HG03060 (cell line): Measurements from ENCODE around the gene PILRB.
A peak's percentile ranks its signal among the peaks of the same experiment; 100 is the strongest.
"Not testable (repeated sequence)": the region's sequence is repeated elsewhere in the genome, so short reads cannot be mapped to it uniquely, and the experiment has no call there.

ENCODE experiments used
- ATAC-seq: cut with Tn5 transposase; IDR thresholded peaks from one replicate; pipeline ENCODE4 v1.9.1; 2021; ENCODE audit warnings: low read depth, moderate number of reproducible peaks; ENCODE audit not compliant: unreplicated experiment

PILRB gene

DNA sequence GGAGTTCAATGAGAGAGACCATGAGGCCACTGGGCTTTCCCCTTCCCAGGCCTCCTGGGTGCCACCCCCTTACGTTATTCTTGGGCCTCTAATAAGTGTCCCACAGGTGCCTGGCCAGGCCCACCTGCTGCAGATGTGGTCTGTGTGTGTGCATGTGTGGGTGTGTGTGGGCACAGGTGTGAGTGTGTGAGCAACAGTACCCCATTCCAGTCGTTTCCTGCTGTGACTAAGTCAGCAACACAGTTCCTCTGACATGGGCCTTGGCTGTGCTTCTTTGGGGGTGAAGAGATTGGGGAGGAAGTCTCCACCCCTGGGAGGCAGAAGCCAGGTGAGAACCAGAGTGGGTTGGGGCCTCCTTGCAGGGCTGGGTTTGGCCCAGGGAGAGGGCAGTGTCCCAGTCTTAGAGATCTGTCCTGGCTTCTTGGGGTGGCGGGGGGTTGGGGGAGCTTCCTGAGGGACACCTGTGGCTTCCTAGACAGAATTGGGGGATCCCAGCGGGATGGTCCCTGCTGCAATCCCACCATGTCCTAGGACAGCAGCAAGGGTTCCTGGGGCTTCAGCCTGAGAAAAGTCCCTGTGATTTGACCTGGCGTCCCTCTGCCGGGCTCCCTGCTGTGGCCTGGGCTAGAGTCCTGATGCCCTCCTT lies 4.1 kb upstream of the PILRB start:
- no peak for ATAC-seq

DNA sequence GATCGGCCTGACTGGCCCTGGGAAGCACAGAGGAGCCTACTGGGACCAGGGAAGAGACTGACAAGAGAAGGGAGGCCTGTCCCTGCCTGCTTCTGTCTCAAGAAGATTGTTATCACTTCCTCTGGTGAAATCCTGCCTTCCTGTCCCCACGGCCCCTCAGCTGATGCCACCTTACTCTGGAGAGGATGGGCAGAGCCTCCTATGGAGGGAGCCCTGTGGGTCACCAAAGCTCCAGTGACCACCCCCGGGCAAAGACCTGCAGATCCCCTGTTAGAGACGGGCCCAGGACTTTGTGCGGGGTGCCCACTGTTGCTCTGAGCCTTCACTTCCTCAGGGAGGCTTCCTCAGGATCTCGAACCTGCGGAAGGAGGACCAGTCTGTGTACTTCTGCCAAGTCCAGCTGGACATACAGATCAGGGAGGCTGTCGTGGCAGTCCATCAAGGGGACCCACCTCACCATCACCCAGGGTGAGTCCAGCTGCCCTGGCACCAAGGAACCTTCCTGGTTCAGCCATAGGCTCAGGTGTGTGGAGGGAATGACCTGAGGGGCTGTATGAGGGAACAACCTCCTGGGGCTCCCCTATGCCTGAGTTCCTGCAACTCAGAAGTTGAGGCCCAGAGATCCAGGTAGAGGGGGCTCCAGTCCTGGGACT lies 1.4 kb upstream of the PILRB start:
- ATAC-seq: no peak

DNA sequence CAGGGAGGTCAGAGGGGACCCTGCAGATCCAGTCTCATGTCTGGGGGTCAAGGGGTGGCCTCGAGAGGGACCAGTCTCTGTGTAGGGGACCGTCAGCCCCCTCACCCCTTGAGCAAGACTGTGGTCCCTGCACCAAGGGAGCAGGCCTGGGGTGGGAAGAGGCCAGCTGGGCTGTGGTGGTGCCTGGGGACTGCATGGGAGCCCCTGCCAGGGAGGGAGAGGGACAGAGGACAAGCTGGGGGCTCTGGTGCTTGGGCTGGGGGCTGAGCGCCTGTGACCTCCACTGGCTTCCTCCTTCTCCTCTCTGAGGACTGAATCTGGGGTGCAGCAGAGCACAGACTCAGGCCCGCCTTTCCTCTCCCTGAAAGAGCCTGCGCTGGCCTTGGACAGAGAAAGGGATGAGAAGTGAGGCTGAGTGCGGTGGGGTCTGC lies 771 bp upstream of the PILRB start:
- no peak for ATAC-seq

DNA sequence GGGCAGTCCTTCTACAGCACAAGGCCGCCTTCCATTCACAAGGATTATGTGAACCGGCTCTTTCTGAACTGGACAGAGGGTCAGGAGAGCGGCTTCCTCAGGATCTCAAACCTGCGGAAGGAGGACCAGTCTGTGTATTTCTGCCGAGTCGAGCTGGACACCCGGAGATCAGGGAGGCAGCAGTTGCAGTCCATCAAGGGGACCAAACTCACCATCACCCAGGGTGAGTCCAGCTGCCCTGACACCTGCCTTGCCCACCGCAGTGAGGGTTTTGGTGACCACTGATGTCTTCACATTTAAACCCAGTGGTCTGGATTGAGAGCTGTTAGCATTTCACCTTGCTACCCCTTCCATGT lies 918 bp downstream of the PILRB start:
- no peak for ATAC-seq

DNA sequence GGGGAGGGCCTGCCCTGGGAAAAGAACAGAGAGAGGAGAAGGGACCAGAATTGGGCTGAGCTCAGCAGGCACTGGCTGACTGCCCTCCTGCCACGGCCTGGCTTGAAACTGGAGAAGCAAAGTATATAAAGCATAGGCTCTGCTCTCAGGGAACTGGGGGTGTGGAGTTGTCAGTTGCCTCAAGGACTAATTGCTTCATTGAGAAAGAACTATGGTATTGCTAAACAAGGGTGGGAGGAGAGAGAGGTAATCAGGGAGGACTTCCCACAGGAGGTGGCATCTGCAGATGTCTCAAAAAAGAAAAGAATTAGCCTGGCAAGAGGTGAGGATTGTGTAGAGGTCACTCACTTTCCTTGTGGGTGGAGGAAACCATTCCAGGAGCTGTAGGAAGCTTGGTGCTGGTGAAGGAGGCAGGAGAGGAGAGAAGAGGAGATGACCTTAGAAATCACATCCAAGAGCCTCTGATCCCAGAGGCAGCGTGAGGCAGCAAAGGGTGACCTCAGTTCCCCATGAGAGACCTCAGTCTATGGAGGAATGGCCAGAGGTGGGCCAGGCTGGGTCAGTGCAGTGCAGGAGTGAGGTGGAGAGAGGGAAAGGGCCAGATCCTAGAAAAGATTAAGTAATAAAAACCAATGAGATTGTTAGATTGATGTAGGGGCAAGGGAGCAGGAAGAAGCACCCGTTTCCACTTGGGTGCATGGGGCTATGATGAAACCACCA lies 2.4 kb downstream of the PILRB start:
- no peak for ATAC-seq

DNA sequence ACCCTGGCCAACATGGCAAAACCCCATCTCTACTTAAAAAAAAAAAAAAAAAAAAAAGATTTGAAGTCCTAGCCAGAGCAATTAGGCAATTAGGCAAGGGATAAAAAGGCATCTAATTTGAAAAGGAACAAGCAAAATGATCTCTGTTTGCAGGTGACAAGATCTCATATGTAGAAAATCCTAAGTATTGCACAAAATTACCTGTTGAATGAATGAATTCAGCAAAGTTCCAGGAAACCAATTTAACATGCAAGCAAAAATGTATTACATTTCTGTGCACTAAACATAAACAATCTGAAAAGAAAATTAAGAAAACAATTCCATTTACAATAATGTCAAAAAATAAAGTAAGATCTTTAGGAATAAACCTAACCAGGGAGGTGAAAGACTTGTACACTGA lies 5.2 kb downstream of the PILRB start:
- no peak for ATAC-seq

DNA sequence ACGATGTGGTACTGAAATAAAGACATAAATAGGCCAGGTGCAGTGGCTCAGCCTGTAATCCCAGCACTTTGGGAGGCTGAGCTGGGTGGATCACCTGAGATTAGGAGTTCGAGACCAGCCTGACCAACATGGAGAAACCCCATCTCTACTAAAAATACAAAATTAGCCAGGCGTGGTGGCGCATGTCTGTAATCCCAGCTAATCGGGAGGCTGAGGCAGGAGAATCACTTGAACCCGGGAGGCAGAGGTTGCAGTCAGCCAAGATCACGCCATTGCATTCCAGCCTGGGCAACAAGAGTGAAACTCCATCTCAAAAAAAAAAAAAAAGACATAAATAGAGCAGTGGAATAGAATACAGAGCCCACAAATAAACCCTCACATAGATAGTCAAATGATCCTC lies 5.9 kb downstream of the PILRB start:
- ATAC-seq: not testable (repeated sequence)

DNA sequence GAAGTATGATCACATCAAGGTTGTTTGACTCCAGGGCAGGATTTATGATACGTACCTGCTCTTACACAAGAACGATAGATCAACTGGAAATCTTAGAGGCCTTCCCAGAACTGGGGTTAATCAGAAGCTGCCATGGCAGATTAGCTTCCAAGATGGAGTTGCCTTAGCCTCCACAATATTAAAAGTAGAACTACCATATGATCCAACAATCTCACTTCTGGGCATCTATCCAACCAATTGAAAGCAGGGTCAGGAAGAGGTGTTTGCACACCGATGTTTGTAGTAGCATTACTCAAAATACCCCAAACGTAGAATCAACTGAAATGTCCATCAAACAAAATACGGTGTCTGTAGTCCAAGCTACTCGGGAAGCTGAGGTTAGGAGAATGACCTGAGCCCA lies 6.6 kb downstream of the PILRB start:
- ATAC-seq: no peak

DNA sequence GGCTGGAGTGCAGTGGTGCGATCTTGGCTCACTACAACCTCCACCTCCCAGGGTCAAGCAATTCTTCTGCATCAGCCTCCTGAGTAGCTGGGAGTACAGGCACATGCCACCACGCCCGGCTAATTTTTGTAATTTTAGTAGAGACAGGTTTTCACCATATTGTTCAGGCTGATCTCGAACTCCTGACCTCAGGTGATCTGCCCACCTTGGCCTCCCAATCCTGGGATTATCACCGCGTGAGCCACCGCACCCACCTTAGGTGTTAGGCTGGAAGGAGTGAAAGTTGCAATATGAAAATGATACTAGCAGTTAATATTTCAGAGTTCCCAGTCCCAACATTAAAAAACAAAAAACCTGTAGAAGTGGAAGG lies 8.1 kb downstream of the PILRB start:
- ATAC-seq: not testable (repeated sequence)

DNA sequence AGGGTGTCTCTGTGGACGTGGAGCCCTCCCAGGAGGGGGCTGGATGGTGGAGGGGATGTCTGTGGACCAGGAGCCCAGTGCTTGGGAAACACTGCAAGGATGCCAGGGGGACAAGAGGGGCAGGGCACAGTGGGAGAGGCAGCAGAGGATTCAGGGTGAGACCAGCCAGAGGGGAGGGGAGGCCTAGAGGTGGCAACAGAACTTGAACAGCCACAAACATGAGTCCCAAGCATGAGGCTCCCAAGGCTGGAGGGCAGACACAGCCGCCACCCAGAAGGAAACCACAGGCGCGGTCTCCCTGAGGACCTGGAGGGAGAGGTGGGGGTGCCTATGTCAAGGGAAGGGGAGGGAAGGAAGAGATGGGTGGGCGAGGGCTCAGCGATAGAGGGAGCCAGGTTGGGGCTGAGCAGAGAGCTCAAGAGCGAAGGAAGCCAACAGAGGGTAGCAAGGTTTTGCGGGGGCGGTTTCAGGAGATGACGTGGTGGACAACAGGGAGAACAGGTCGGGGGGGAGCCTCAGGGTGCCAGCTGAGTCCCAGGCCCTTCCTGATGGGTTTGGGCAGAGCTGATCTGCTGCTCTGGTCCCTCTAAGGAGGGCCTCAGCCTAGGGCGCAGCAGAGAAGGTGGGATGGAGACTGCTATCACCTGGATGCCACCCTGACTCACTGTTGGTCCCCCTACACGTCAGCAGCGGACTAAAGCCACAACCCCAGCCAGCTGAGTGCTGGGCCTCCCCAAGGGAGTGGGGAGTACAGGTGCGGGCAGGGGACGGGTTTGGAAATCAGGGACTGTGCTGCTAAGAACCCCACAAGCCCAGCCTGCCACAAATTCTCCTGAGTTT lies 8.7 kb downstream of the PILRB start:
- no peak for ATAC-seq

DNA sequence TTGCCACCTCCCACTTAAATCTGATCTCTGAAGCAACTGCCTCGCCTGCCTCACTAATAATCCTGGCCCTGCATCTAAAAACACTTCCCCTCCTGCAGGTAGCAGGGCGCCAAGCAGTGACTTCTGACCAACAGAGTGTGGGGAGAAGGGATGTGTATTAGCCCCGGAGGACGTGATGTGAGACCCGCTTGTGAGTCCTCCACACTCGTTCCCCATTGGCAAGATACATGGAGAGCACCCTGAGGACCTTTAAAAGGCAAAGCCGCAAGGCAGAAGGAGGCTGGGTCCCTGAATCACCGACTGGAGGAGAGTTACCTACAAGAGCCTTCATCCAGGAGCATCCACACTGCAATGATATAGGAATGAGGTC lies 9.3 kb downstream of the PILRB start:
- no peak for ATAC-seq

DNA sequence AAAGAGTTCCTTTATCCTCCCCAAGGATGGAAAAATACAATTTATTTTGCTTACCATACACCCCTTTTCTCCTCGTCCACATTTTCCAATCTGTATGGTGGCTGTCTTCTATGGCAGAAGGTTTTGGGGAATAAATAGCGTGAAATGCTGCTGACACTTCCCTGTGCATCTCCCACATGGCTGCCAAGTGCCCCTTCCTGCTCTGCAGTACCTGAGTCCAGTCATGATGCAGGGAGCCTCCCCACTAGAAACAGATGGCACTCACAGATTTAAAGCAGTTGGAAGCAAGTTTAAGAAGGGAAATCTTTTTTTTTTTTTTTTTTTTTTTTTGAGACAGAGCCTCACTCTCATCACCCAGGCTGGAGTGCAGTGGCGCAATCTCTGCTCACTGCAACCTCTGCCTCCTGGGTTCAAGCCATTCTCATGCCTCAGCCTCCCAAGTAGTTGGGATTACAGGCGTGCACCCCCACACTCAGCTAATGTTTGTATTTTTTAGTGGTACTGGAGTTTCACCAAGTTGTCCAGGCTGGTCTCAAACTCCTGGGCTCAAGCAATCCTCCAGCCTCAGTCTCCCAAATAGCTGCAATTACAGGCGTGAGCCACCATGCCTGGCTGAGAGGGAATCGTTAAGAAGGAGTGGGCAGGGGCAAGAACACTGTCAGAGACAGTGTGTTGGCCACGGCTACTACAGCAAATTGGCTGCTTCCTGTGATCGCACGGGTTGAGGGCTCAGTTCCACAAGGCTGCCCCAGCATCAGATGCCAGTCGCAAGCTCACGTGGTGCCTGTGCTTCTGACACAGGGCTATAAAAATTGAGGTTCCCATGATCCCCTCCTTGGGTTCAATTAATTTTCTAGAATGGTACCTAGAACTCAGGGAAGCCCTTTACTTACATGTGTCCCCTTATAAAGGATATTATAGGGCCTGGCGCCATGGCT lies 10.0 kb downstream of the PILRB start:
- ATAC-seq: no peak

DNA sequence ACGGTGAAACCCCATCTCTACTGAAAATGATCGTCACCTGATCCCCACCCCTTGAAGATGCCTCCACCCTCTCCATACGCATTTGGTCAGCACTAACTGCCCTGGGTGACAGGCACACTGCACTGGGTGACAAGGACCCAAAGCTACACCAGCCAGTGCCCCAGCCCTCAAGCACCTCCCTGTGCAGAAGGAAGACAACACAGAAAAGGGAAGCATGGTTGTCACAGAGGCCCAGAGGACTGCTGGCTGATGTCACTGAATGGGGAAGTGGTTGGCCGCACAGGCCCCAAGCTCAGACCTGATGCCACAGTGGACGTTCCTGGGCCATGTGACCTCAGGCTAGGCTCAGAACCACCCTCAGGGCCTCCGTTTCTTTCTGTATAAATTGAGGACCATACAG lies 11.2 kb downstream of the PILRB start:
- ATAC-seq: peak; percentile 68

DNA sequence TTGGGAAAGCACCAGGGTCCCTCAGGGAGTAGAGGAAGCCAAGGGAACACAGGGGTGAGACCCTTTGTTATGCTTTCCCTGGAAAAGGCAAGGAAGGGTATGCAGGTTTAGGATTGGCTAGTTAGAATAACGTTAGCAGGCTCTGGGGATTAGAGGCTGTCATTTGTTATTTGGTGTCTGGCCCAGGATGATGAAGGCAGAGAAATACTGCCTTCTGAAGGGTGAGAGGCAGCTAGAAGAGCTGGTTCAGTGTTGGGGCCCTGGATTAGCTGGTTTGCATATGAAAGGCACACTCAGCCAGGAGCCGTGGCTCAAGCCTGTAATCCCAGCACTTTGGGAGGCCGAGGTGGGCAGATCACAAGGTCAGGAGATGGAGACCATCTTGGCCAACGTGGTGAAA lies 12.4 kb downstream of the PILRB start:
- no peak for ATAC-seq

DNA sequence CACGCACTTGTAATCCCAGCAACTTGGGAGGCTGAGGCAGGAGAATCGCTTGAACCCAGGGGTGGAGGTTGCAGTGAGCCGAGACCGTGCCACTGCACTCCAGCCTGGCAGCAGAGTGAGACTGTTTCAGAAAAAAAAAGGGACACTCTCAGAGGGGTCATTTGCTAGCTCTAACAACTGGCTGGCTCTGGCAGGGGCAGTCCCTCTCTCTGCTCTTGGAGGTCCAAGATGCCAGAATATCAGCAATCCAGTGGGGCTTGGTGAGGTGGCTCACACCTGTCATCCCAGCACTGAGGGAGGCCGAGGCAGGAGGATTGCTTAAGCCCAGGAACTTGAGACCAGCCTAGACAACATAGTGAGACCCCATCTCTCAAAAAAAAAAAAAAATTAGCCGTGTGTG lies 12.8 kb downstream of the PILRB start:
- no peak for ATAC-seq

DNA sequence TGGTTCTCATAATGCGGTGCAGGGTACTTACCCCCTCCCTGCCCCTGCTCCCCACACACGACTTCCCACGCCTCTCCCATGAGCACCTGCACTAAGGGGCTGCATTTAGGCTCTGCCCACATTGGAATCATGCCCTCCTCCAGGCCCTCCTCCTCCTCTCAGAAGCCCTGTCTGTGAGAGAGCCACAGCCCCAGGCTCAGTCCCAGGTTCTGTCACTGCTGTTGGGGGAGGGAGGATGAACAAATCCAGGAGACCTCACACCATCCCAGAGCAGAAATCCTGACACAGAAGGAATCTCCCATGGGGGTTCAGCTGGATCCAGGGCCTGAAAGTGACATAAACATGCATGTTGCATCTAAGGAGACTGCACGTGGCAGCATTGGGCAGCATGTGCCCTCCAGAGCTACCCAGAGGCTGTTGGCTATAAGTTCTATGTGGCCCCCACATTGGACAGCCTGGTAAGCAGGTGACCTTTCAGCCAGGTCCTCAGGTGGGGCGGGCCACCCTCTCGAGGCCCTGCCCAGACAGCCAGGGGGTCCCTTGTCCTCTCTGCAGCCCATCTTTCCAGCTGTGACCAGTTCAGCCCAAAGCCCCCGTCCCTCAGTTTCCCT lies 13.7 kb downstream of the PILRB start:
- ATAC-seq: no peak

DNA sequence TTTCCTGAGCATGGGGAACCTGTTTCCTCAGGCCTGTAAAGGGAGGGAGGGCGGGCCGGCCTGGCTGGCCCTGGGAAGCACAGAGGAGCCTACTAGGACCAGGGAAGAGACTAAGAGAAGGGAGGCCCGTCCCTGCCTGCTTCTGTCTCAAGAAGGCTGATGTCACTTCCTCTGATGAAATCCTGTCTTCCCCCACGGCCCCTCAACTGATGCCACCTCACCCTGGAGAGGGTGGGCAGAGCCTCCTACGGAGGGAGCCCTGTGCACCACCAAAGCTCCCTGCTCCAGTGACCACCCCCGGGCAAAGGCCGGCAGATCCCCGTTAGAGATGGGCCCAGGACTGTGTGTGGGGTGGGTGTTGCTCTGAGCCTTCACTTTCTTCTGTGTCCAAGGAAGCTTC lies 14.3 kb downstream of the PILRB start:
- ATAC-seq: no peak

DNA sequence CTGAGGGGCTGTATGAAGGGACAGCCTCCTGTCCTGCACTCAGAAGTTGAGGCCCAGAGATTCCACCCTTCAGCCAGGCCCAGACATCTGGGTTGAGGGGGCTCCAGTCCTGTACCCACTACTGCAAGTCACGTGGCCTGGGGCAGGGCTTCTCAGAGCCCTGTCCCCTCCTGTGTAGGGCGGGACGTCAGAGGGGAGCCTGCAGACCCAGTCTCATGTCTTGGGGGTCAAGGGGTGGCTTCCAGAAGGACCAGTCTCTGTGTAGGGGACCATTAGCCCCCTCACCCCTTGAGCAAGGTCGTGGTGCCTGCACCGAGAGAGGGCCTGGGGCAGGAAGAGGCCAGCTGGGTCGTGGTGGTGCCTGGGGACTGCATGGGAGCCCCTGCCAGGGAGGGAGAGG lies 14.8 kb downstream of the PILRB start:
- ATAC-seq: no peak

DNA sequence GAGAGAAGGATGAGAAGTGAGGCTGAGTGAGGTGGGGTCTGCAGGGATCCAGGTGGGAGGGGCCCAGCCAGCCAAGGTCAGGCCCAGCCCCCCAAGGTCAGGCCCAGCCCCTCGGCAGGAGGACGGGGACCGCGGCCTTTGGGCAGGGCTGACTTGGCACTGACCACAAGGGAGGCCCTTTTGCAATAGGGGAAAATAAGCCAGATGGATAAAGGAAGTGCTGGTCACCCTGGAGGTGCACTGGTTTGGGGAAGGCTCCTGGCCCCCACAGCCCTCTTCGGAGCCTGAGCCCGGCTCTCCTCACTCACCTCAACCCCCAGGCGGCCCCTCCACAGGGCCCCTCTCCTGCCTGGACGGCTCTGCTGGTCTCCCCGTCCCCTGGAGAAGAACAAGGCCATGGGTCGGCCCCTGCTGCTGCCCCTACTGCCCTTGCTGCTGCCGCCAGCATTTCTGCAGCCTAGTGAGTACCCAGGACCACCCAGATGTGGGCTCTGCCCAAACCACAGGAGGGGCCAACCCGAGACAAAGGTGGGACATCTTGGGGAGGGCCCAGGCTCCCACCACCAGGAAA lies 15.4 kb downstream of the PILRB start, which contains the start of gene PILRA:
Gene PILRA, plus strand, starts transcription at position 227 of the 571 bp plus-strand sequence. Its CDS starts 170 bp downstream, at position 397.
- no peak for ATAC-seq
